Activated naive CD8-positive, alpha-beta T cell treated with anti-CD3 and anti-CD28 coated beads, Interleukin-2, amount 10 ng/mL, durations not matched to agents 7 days and 5 days (primary cell): ENCODE data around the gene UST. TPM values are rescaled to one million over a fixed set of nuclear protein-coding genes. Genes with fewer than 3 reads are reported as not detected.
"Not testable (repeated sequence)": the region's sequence is repeated elsewhere in the genome, so short reads cannot be mapped to it uniquely, and the experiment has no call there.

Source experiments
- ATAC-seq: fragments of 150-1000 bp; cut with Tn5 transposase; one replicate; pipeline ENCODE4 v1.10.0; 2021; ENCODE audit warnings: low read depth, moderate library complexity
- POLR2A ChIA-PET: fragments of 350-600 bp; sonication (Branson Sonifier 250); formaldehyde crosslinking; loops from one replicate; lab custom pipeline; 2021; ENCODE audit warnings: antibody characterized with exemption; lab: Charles Lee
- DNase-seq: peaks from one replicate; pipeline ENCODE4 v3.0.0; 2021
- H3K27ac Mint-ChIP-seq: one replicate; pipeline ENCODE4 v1.8.0; 2022; ENCODE audit warnings: mild to moderate bottlenecking, mixed read lengths
- H3K27me3 Mint-ChIP-seq: one replicate; pipeline ENCODE4 v1.8.0; 2022; ENCODE audit warnings: mild to moderate bottlenecking, moderate library complexity, mixed read lengths
- H3K36me3 Mint-ChIP-seq: one replicate; pipeline ENCODE4 v1.8.0; 2021; ENCODE audit warnings: mild to moderate bottlenecking, mixed read lengths
- H3K4me1 Mint-ChIP-seq: one replicate; pipeline ENCODE4 v1.8.0; 2021; ENCODE audit warnings: mixed read lengths
- H3K4me3 Mint-ChIP-seq: one replicate; pipeline ENCODE4 v1.8.0; 2022; ENCODE audit warnings: mild to moderate bottlenecking, moderate library complexity, mixed read lengths
- H3K9me3 Mint-ChIP-seq: one replicate; pipeline ENCODE4 v1.8.0; 2021; ENCODE audit warnings: mixed read lengths
- total RNA-seq, 2 experiments: library from RNA; stranded (reverse); gene quantifications; one replicate each; pipeline ENCODE4 v1.2.3, GENCODE V29; 2021

The UST gene
- total RNA-seq, 2 experiments from 2014 or later = 2.9 to 3.1 TPM

DNA sequence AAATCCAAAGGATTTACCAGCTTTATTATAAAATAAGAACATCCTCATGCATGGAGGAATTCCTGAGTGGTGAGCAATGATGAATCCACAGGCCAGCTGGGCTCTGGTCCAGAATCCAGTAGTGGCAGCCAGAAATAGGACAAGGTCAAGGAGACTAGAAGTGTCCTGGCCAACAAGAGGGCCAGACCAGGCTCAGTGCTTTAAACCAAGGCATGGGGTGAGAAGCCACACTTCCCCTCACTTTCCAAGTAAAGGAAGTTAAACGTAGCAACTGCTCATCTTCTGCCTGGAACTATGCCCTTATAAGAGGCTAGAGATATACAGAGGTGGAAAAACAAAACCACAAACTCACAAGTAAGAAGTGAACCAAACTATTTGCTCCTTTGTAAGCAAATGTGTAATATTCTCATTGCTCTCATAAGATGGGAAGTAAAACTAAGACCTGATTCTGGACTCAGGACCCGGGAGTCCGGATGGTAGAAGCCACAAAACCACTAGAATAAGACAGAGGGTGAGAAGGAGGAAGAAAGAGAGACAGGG is 253.2 kb downstream of the UST start:
- POLR2A ChIA-PET = no interaction called here
- DNase-seq (no peak), ATAC-seq (peak; percentile 75)
- peak overlapping the region; percentile 63 for H3K4me3 Mint-ChIP-seq
- peak overlapping the region; percentile 72 for H3K27ac Mint-ChIP-seq
- H3K36me3 Mint-ChIP-seq = peaks cover 15% of the 10 kb centered on the region
- peaks cover 24% of the 10 kb centered on the region for H3K4me1 Mint-ChIP-seq
- H3K27me3 Mint-ChIP-seq = peaks cover 16% of the 10 kb centered on the region
- peaks cover 13% of the 10 kb centered on the region for H3K9me3 Mint-ChIP-seq

DNA sequence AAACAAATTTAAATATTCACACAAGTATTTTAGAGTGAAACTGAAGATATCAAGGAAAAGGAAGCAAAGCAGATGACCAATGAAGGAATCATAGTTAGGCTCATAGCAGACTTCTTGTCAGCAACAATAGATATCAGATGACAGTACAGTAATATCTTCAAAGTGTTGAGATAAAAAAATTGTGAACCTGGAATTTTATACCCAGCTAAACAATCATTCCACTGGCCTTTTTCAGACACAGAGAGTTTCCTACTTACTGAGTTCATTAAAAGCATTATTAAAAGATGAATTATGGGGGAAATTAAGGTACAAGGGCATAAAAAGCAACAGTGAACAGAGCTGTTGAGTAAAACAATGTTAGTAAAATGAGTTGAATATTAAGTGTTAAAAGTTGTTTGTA is 254.6 kb downstream of the UST start:
- H3K36me3 Mint-ChIP-seq = peaks cover 19% of the 10 kb centered on the region
- H3K4me3 Mint-ChIP-seq = no peak overlapping the region
- peaks cover 13% of the 10 kb centered on the region for H3K27me3 Mint-ChIP-seq
- ATAC-seq = no peak
- H3K9me3 Mint-ChIP-seq = peaks cover 19% of the 10 kb centered on the region
- peaks cover 24% of the 10 kb centered on the region for H3K4me1 Mint-ChIP-seq
- POLR2A ChIA-PET = no interaction called here
- no peak overlapping the region for H3K27ac Mint-ChIP-seq
- no peak for DNase-seq

DNA sequence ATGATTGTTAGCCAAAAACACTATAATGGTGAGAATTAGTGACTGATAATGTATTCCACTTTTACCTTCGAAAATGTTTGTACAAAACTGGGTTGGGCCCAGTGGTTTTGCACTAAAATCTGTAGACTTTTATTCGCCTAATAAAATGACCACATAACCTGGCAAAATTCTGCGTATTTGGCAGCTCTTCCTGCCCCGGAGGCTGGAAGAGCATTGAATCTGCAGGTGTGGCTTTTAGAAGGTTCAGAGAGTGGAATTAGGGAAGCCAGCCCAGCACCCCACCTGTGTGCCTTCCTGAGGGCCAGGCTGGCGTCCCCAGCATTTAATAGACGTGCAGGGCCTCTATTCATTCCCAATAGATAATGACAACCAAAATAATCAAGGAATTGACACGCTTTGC is 256.7 kb downstream of the UST start:
- no peak for DNase-seq
- peaks cover 21% of the 10 kb centered on the region for H3K36me3 Mint-ChIP-seq
- POLR2A ChIA-PET = no interaction called here
- peaks cover 22% of the 10 kb centered on the region for H3K9me3 Mint-ChIP-seq
- H3K4me1 Mint-ChIP-seq = peaks cover 19% of the 10 kb centered on the region
- no peak overlapping the region for H3K27ac Mint-ChIP-seq
- no peak overlapping the region for H3K4me3 Mint-ChIP-seq
- ATAC-seq = no peak
- H3K27me3 Mint-ChIP-seq = peaks cover 12% of the 10 kb centered on the region

DNA sequence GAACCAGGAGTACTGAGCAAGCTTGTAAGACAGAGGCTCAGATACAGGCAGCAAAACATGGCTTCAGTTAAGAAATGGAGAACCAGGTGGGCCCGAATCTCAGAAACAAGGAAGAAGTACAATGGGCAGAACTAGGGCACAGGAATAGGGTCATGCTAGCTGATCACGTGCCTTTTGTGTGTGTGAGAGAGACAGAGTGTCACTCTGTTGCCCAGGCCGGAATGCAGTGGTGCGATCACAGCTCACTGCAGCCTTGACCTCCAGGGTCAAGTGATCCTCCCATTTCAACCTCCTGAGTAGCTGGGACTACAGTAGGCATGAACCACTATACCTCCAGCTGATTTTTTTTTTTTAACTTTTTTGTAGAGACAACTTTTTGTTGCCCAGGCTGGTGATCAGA is 257.8 kb downstream of the UST start:
- DNase-seq (no peak), ATAC-seq (no peak)
- H3K27me3 Mint-ChIP-seq = peaks cover 17% of the 10 kb centered on the region
- H3K27ac Mint-ChIP-seq = no peak overlapping the region
- peaks cover 14% of the 10 kb centered on the region for H3K4me1 Mint-ChIP-seq
- peaks cover 21% of the 10 kb centered on the region for H3K36me3 Mint-ChIP-seq
- POLR2A ChIA-PET = no interaction called here
- H3K4me3 Mint-ChIP-seq = no peak overlapping the region
- H3K9me3 Mint-ChIP-seq = peaks cover 22% of the 10 kb centered on the region

DNA sequence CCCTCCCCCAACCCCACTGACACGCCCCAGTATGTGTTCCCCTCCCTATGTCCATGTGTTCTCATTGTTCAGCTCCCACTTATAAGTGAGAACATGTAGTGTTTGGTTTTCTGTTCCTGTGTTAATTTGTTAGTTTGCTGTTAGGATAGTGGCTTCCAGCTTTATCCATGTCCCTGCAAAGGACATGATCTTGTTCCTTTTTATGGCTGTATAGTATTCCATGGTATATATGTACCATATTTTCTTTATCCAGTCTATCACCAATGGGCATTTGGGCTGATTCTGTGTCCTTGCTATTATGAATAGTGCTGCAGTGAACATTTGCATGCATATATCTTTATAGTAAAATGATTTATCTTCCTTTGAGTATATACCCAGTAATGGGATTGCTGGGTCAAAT is 259.4 kb downstream of the UST start:
- DNase-seq, POLR2A ChIA-PET, ATAC-seq, H3K4me1 Mint-ChIP-seq, H3K27ac Mint-ChIP-seq, H3K4me3 Mint-ChIP-seq: not testable (repeated sequence)
- peaks cover 12% of the 10 kb centered on the region for H3K36me3 Mint-ChIP-seq
- H3K9me3 Mint-ChIP-seq = peaks cover 18% of the 10 kb centered on the region
- H3K27me3 Mint-ChIP-seq = peaks cover 17% of the 10 kb centered on the region

DNA sequence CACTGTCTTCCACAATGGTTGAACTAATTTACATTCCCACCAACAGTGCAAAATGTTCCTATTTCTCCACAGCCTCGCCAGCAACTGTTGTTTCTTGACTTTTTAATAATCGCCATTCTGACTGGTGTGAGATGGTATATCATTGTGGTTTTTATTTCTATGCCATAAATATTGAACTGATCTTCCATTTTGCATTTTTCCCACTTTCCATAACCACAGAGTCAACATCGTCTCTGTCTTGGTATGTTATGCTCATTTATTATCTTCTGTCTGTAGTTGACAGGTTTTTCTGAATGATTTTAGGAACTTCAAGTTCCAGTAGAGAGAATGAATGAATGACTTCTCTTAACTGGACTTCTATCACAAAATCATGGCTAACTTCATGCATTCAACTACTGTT is 259.8 kb downstream of the UST start:
- H3K36me3 Mint-ChIP-seq = peaks cover 8% of the 10 kb centered on the region
- H3K9me3 Mint-ChIP-seq = peaks cover 14% of the 10 kb centered on the region
- H3K4me3 Mint-ChIP-seq = no peak overlapping the region
- no peaks in the 10 kb centered on the region for H3K4me1 Mint-ChIP-seq
- H3K27ac Mint-ChIP-seq = no peak overlapping the region
- H3K27me3 Mint-ChIP-seq = peaks cover 20% of the 10 kb centered on the region
- ATAC-seq (no peak), DNase-seq (no peak)
- POLR2A ChIA-PET = no interaction called here

DNA sequence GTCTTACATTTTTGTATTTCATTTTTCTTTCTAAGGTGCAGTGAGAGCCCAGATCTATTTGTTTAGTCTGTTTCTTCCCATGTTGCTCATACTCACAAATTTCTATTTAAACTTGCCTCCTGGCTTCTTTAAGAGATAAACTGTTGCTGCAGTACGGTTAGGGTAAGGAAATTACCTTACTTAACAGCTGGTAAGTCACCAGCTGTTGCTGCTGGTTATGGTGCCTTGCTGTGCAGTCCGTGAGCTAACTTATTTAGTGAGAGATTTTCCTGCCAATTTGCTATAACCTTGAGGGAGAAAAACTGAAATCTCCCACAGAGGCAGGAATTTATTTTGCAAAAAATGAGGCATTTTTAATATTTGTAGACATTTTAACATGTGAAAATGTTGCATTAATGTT is 261.0 kb downstream of the UST start:
- Mint-ChIP-seq H3K27ac (no peak overlapping the region), H3K27me3 (peaks cover 20% of the 10 kb centered on the region)

DNA sequence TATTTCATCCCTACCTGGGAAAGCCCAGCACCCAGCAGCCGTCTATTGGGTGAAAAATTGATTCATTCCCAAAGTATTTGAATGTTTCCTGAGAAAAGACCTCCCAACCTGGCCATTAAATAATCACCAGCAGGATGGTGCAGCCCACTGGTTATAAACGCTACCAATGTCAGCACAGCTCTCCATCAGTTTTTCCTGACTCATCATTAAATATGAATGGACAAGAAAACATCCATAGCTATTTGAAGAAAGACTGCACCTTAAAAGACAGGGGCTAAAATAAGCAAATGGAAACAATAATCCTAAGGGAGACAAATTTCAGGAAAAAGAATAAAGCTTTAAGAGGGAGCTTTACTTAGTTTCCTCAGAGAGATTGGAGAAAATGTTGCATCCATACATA is 261.9 kb downstream of the UST start:
- Mint-ChIP-seq H3K4me3 (no peak overlapping the region), H3K36me3 (peaks cover 6% of the 10 kb centered on the region), H3K9me3 (peaks cover 9% of the 10 kb centered on the region), H3K4me1 (no peaks in the 10 kb centered on the region), H3K27ac (no peak overlapping the region), H3K27me3 (peaks cover 20% of the 10 kb centered on the region)
- no peak for DNase-seq
- POLR2A ChIA-PET = no interaction called here
- ATAC-seq = no peak

More for the DNA sequence above, 261.0 kb downstream of the UST start:
- Mint-ChIP-seq H3K4me3 (no peak overlapping the region), H3K9me3 (peaks cover 12% of the 10 kb centered on the region), H3K4me1 (no peaks in the 10 kb centered on the region), H3K36me3 (peaks cover 6% of the 10 kb centered on the region)
- DNase-seq = no peak
- POLR2A ChIA-PET = no interaction called here
- no peak for ATAC-seq

DNA sequence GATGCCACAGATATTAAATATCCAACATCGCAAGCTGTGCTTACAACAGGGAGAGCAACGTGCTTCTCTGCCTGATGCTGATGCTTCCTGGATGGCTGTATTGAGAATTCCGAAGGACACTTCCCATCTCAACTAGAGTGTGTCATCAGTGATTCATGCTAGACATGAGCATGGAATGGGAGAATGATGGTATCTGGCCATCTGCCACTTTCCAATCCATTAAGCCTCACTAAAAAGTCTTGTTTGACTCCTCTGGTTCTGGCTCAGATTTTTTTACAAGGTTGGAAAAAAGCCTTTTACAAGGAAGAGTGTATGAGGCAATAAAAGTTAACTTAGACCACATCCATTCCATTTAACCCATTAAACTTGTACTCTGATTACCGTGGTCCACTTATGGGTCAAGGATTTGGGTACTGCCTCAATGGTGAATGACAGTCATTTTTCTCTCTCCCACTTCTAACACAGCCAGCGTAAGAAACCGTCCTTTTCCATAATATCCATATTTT is 265.3 kb downstream of the UST start:
- peaks cover 13% of the 10 kb centered on the region for H3K27me3 Mint-ChIP-seq

DNA sequence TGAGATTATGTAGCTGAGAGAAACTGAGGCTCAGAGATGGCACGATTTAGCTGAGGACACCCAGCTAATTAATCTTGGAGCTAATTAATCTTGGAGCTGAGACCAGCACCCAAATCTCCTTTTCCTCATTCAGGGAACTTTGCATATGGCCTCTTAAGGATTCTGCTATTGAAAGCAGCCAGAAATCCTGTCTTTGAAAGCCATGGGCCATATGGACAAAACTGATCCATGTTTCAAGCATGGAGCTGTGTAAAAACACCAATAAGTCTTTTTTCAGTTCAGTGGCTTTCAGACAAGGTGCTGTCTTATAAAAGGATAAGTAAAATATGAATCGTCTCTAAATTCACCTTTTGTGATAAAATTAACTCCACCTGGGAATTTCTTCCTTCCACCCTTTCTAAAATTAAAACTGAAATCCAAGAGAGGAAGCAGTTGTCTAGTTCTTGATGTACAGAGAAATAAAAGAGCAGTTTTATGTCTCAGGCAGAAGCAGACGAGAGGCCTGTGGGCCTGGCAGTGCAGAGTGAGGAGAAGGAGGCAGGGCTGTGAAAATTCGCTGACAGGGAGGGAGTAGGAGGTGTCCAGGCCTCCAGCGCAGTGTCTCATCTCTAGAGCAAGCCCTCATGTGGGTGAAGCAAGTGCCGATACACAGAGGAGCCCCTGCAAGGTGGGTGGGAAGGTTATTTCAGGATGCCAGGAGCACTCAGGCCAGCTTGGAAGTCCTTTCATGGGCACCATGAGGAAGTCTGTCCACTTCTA is 266.9 kb downstream of the UST start:
- Mint-ChIP-seq H3K36me3 (no peaks in the 10 kb centered on the region), H3K9me3 (no peaks in the 10 kb centered on the region), H3K27me3 (peaks cover 13% of the 10 kb centered on the region), H3K4me3 (no peak overlapping the region), H3K27ac (no peak overlapping the region), H3K4me1 (no peaks in the 10 kb centered on the region)
- DNase-seq (no peak), ATAC-seq (no peak)
- POLR2A ChIA-PET = no interaction called here

More for the DNA sequence above, 265.3 kb downstream of the UST start:
- ATAC-seq (no peak), DNase-seq (no peak)
- no peaks in the 10 kb centered on the region for H3K9me3 Mint-ChIP-seq
- no peaks in the 10 kb centered on the region for H3K4me1 Mint-ChIP-seq
- no peak overlapping the region for H3K4me3 Mint-ChIP-seq
- POLR2A ChIA-PET = no interaction called here
- H3K27ac Mint-ChIP-seq = no peak overlapping the region
- no peaks in the 10 kb centered on the region for H3K36me3 Mint-ChIP-seq

DNA sequence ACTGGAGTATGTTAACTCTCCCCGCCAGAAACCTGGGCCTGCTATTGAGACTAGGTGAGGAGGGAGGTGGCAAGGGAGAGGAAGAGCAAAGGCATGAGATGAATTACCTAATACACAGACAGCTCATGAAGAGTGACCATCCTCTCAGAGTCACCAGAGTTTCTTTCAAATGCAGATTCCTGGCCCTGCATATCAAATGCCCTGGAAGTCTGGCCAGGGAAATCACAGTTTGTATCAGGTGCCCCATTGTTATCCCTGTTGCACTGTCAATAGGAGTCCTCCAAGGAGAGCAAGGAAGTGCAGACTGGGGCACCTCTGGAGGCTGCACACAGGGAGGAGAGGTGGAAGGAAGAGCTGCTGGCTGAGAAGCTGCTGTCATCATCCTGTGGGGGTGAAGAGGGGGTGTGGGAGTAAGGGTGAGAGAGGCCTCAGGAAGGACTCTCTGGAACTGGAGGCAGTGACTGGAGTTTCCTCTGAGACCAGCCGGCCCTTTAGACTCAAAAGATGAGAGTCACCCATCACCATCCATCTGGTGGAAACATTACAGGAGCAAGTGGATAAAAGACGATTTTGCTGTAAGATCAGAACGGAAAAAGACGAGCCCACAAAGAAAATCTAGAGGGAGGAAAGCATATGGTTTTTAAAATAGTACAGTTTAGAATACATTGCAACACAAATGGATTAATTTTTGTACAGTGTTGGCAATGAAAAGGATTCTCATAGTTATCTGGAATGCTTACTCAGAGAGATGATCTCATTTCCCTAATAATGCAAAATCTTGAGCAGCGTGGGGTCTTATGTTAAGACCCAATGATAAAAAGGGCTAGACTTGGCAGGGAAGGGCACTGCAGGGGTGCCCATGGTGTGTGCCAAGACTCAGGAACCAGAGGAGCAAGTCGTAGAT is 268.1 kb downstream of the UST start:
- Mint-ChIP-seq H3K27me3 (peaks cover 6% of the 10 kb centered on the region), H3K36me3 (no peaks in the 10 kb centered on the region), H3K4me1 (no peaks in the 10 kb centered on the region), H3K9me3 (no peaks in the 10 kb centered on the region), H3K4me3 (no peak overlapping the region), H3K27ac (no peak overlapping the region)
- no peak for DNase-seq
- ATAC-seq = no peak
- POLR2A ChIA-PET = no interaction called here

DNA sequence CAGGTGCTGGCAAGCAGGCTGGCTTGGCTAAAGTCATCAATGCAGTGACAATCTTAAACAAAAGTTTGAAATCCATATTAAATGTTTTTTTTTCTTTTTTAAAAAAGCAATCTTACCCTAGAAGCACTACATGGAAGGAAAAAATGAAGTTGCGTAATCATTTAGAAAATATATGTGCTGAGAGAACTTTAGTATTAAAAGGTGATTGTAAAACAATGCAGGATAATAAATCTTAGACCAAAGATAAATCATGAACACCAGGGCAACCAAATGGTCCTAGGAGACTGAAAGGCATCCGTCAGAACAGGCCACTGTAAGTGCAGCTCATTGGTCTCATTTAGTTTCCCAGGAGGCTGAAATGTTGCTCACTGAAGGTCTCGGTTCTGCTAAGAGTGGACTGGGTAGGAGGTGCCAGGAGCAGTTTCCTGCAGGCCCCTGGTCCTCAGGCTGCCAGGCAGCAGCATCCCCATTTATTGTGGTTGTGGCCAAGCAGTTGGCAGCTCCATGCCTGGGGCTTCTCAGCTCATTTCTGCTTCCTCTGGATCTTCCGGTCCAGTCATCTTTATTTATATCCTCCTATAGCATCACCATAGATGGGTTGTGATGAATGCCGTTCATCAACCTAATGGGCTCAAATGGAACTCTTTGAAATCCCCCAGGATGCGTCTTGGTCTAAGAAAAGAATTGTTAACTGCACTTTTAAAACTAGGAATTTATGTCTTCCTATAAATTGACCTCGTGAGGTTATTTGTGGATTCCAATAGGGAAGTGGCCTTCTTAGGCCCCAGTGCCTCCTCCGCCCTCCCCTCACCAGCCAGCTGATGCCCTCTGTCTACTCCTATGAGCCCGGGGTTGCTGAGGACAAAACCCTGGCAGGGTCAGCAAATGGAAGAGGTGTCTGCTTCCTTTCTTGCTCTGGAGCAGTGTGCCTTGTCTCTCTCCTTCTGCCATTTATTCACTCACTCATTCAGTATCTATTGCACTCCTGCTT is 269.0 kb downstream of the UST start:
- H3K27me3 Mint-ChIP-seq = peaks cover 6% of the 10 kb centered on the region
- no peaks in the 10 kb centered on the region for H3K4me1 Mint-ChIP-seq
- POLR2A ChIA-PET = no interaction called here
- no peak for ATAC-seq
- H3K36me3 Mint-ChIP-seq = no peaks in the 10 kb centered on the region
- H3K4me3 Mint-ChIP-seq = no peak overlapping the region
- H3K9me3 Mint-ChIP-seq = no peaks in the 10 kb centered on the region
- no peak for DNase-seq
- no peak overlapping the region for H3K27ac Mint-ChIP-seq
